Neural progenitor cell (in vitro differentiated cells): ENCODE data around the gene OGFOD1. TPM values are rescaled to one million over a fixed set of nuclear protein-coding genes. Genes with fewer than 3 reads are reported as not detected.

ENCODE experiments used
- DNase-seq: peaks from one replicate; pipeline ENCODE4 v3.0.0-alpha.2; 2016; ENCODE audit warnings: low spot score
- H2AFZ ChIP-seq: fragments of 200-600 bp; sonication (generic); replicated peaks from 2 replicates; pipeline ENCODE4 v1.6.1; 2016; ENCODE audit warnings: antibody characterized with exemption
- H3F3A ChIP-seq: fragments of 200-600 bp; sonication (generic); 2 replicates; pipeline ENCODE4 v1.6.1; 2016; ENCODE audit warnings: antibody characterized with exemption, low read depth
- H3K27ac ChIP-seq: fragments of 200-600 bp; sonication (generic); 2 replicates; pipeline ENCODE4 v1.5.1; 2016; ENCODE audit warnings: mild to moderate bottlenecking
- H3K27me3 ChIP-seq: fragments of 200-600 bp; sonication (generic); 2 replicates; pipeline ENCODE4 v1.6.1; 2016; ENCODE audit warnings: mild to moderate bottlenecking, moderate library complexity
- H3K36me3 ChIP-seq: fragments of 200-600 bp; sonication (generic); 2 replicates; pipeline ENCODE4 v1.5.1; 2016
- H3K4me1 ChIP-seq: fragments of 200-600 bp; sonication (generic); 2 replicates; pipeline ENCODE4 v1.6.1; 2016; ENCODE audit warnings: mixed run types
- H3K4me2 ChIP-seq: fragments of 200-600 bp; sonication (generic); 2 replicates; pipeline ENCODE4 v1.6.1; 2016
- H3K4me3 ChIP-seq: fragments of 200-600 bp; sonication (generic); 2 replicates; pipeline ENCODE4 v1.5.1; 2016
- H3K79me2 ChIP-seq: fragments of 200-600 bp; sonication (generic); 2 replicates; pipeline ENCODE4 v1.6.1; 2016; ENCODE audit warnings: low read depth
- H3K9ac ChIP-seq: fragments of 200-600 bp; sonication (generic); 2 replicates; pipeline ENCODE4 v1.6.1; 2016
- H3K9me3 ChIP-seq: fragments of 200-600 bp; sonication (generic); 2 replicates; pipeline ENCODE4 v1.5.1; 2016; ENCODE audit warnings: low read depth
- H4K20me1 ChIP-seq: fragments of 200-600 bp; sonication (generic); 2 replicates; pipeline ENCODE4 v1.6.1; 2016; ENCODE audit warnings: low read depth
- H3K27ac Mint-ChIP-seq: 3 replicates; pipeline ENCODE4 v1.8.0; 2021; ENCODE audit warnings: mixed read lengths
- H3K27me3 Mint-ChIP-seq: 2 replicates; pipeline ENCODE4 v1.8.0; 2022; ENCODE audit warnings: low read depth, mild to moderate bottlenecking, inconsistent platforms, moderate library complexity, mixed read lengths; ENCODE audit not compliant: insufficient read depth
- H3K36me3 Mint-ChIP-seq: 3 replicates; pipeline ENCODE4 v1.8.0; 2021; ENCODE audit warnings: mixed read lengths
- H3K4me1 Mint-ChIP-seq: 3 replicates; pipeline ENCODE4 v1.8.0; 2021; ENCODE audit warnings: mixed read lengths
- H3K4me3 Mint-ChIP-seq: 3 replicates; pipeline ENCODE4 v1.8.0; 2021; ENCODE audit warnings: mild to moderate bottlenecking, moderate library complexity, mixed read lengths
- H3K9me3 Mint-ChIP-seq: 3 replicates; pipeline ENCODE4 v1.8.0; 2020; ENCODE audit warnings: mixed read lengths
- CTCF ChIP-seq: fragments of 200-600 bp; sonication (generic); IDR thresholded peaks from 2 replicates; pipeline ENCODE4 v1.5.1; 2017; ENCODE audit warnings: antibody characterized with exemption, mild to moderate bottlenecking
- EZH2 ChIP-seq: fragments of 200-600 bp; sonication (generic); IDR thresholded peaks from 2 replicates; pipeline ENCODE4 v1.6.1; 2017; ENCODE audit warnings: antibody characterized with exemption, mild to moderate bottlenecking, moderate library complexity
- EZH2phosphoT487 ChIP-seq: fragments of 200-600 bp; sonication (generic); IDR thresholded peaks from 2 replicates; pipeline ENCODE4 v1.6.1; 2017; ENCODE audit warnings: antibody characterized with exemption
- total RNA-seq: library from RNA; depleted of rRNA; stranded (reverse); fragments of >200 nt; gene quantifications from 2 replicates; pipeline ENCODE4 v1.2.3, GENCODE V29; 2015; ENCODE audit warnings: low replicate concordance

The OGFOD1 gene
- total RNA-seq, 1 donor from 2014 or later: 73.4 TPM

- Histone ChIP-seq H4K20me1 (peaks cover 29% of the 10 kb centered on the region), H3K4me1 (no peaks in the 10 kb centered on the region), H2AFZ (no peak overlapping the region), H3K36me3 (peaks cover 11% of the 10 kb centered on the region), H3K27ac (no peak overlapping the region), H3K9ac (no peak overlapping the region), H3K4me3 (no peak overlapping the region), H3K79me2 (peaks cover 4% of the 10 kb centered on the region), H3K4me2 (no peak overlapping the region), H3K27me3 (no peaks in the 10 kb centered on the region), H3K9me3 (no peaks in the 10 kb centered on the region), H3F3A (no peaks in the 10 kb centered on the region)
- no peak for TF ChIP-seq EZH2phosphoT487
- TF ChIP-seq EZH2: no peak
- no peak for TF ChIP-seq CTCF
- Mint-ChIP-seq H3K27me3 (no peaks in the 10 kb centered on the region), H3K36me3 (peaks cover 35% of the 10 kb centered on the region), H3K27ac (no peak overlapping the region), H3K4me3 (no peak overlapping the region), H3K9me3 (no peaks in the 10 kb centered on the region), H3K4me1 (no peaks in the 10 kb centered on the region)
- DNase-seq: no peak
These were observed 15.1 kb upstream of the OGFOD1 start for GRCh38 chr16:56436258-56436657.

DNA sequence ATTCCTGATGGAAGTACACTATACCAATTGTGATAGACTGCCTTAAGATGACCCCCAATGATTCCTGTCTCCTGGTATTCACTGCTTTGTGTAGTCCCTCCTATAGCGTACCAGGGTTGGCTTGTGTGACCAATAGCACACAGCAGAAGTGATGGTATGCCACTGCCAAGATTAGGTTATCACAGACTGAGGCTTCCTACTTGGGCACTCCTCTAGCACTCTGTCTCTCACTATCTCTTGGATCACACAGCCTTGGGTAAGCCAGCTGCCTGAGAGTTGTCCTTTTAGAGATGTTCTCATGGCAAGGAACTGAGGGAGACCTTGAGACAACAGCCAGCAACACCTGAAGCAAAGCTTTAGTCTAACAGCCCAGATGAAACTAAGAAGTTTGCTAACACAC lies 13.3 kb upstream of the OGFOD1 start:
- Histone ChIP-seq H3K79me2 (peaks cover 20% of the 10 kb centered on the region), H3K36me3 (peaks cover 16% of the 10 kb centered on the region), H3K27me3 (no peaks in the 10 kb centered on the region), H3F3A (no peaks in the 10 kb centered on the region), H3K27ac (no peak overlapping the region), H3K4me2 (no peak overlapping the region), H3K9ac (no peak overlapping the region), H3K9me3 (no peaks in the 10 kb centered on the region), H4K20me1 (peaks cover 23% of the 10 kb centered on the region), H3K4me3 (no peak overlapping the region), H3K4me1 (no peaks in the 10 kb centered on the region), H2AFZ (no peak overlapping the region)
- Mint-ChIP-seq H3K4me3 (no peak overlapping the region), H3K27me3 (no peaks in the 10 kb centered on the region), H3K36me3 (peaks cover 43% of the 10 kb centered on the region), H3K27ac (no peak overlapping the region), H3K4me1 (no peaks in the 10 kb centered on the region), H3K9me3 (no peaks in the 10 kb centered on the region)
- no peak for TF ChIP-seq EZH2
- no peak for TF ChIP-seq EZH2phosphoT487
- no peak for TF ChIP-seq CTCF
- no peak for DNase-seq

GRCh38 chr16:56447286-56447685 lies 4.1 kb upstream of the OGFOD1 start:
- Mint-ChIP-seq H3K4me3 (no peak overlapping the region), H3K27ac (no peak overlapping the region), H3K4me1 (peaks cover 22% of the 10 kb centered on the region), H3K9me3 (no peaks in the 10 kb centered on the region), H3K27me3 (no peaks in the 10 kb centered on the region), H3K36me3 (peaks cover 18% of the 10 kb centered on the region)
- Histone ChIP-seq H3K4me1 (peaks cover 19% of the 10 kb centered on the region), H3K4me2 (no peak overlapping the region), H3F3A (no peaks in the 10 kb centered on the region), H3K9me3 (no peaks in the 10 kb centered on the region), H3K4me3 (no peak overlapping the region), H3K9ac (no peak overlapping the region), H2AFZ (no peak overlapping the region), H3K27me3 (no peaks in the 10 kb centered on the region), H3K27ac (no peak overlapping the region), H4K20me1 (peaks cover 61% of the 10 kb centered on the region), H3K79me2 (peaks cover 85% of the 10 kb centered on the region), H3K36me3 (peaks cover 27% of the 10 kb centered on the region)
- no peak for DNase-seq
- no peak for TF ChIP-seq EZH2
- TF ChIP-seq CTCF: no peak
- no peak for TF ChIP-seq EZH2phosphoT487
